ENCODE measurements around the gene CPA4.

DNA sequence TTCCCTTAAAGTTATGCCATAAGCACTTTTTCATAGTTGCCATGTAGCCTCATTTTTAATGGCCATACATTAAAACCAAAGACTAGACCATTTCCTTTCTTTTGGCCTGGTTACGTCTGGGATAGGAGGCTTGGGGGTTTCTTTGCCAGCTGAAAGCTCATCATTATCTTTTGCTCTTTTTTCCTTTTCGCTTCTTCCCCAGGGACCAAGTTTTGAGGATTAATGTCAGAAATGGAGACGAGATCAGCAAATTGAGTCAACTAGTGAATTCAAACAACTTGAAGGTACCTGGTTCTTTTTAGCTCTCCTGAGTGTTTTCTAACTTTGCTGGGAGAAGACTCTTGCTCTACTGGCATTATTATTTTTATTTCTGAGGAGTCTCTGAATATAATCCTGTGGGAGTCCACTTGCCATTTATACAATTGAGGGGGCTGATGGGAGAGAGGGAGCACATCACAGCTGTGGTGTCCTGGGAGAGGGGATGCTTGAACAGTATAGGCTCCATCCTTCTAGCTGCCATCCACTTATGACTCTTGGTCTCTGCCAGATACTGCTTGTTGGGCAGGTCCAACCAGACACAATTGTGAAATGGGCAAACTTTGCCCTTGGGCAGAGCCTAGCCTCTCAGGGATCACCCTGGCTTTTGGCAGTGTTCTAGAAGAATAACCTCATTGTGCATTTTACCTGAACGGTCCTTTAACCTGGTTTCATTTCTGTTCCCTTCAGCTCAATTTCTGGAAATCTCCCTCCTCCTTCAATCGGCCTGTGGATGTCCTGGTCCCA is 5.8 kb downstream of the CPA4 start:
- TF ChIP-seq EZH2phosphoT487 (IDR thresholded peaks at IDR 0.05; ENCODE audit: insufficient read depth, low read depth) (no peak), EZH2 (IDR thresholded peaks at IDR 0.05; ENCODE audit: insufficient read depth, poor library complexity, severe bottlenecking) (no peak)
